ENCODE data around the gene KIF21B. TPM values are rescaled to one million over a fixed set of nuclear protein-coding genes. Genes with fewer than 3 reads are reported as not detected.

Gene KIF21B
- total and polyA plus RNA-seq, 2 of the 8 experiments (the other 6 are each of a cell fraction or from before 2014, with no cell fraction given): 10.8 to 26.5 TPM

- Histone ChIP-seq H2BK20ac (ENCODE audit: low read length) (no peak overlapping the region), H3K23ac (ENCODE audit: insufficient read length) (no peak overlapping the region), H2BK120ac (replicated peaks; ENCODE audit: low read depth, low read length) (no peak overlapping the region), H3K4me2 (ENCODE audit: insufficient read depth in 1 of 2, low read depth in 2 of 2, low read length in 2 of 2) (no peak overlapping the region), H3K4me3 (ENCODE audit: extremely low read depth in 1 of 4, insufficient read depth in 2 of 4, low read depth in 3 of 4, low read length in 4 of 4) (no peak overlapping the region), H4K91ac (replicated peaks; ENCODE audit: insufficient read length, low read length) (no peak overlapping the region), H4K20me1 (replicated peaks in 1 of 2; ENCODE audit: control insufficient read depth in 1 of 2, insufficient read depth in 2 of 2, low read length in 2 of 2) (peaks cover 0 to 3% of the 10 kb centered on the region in 2 experiments), H2BK12ac (ENCODE audit: low read depth, low read length) (no peak overlapping the region), H3K23me2 (ENCODE audit: low read depth, low read length) (no peaks in the 10 kb centered on the region), H3K4ac (replicated peaks; ENCODE audit: insufficient read length, low read depth, low read length) (no peak overlapping the region), H2BK5ac (ENCODE audit: low read depth, low read length) (no peak overlapping the region), H3K79me1 (ENCODE audit: low read depth, low read length) (no peaks in the 10 kb centered on the region), H3K14ac (ENCODE audit: insufficient read length) (no peak overlapping the region), H3K4me1 (replicated peaks in 1 of 4; ENCODE audit: control insufficient read depth in 3 of 4, insufficient read depth in 4 of 4, low read length in 3 of 4) (no peaks in the 10 kb centered on the region), H3K9ac (replicated peaks in 1 of 4; ENCODE audit: extremely low read depth in 1 of 4, low read depth in 3 of 4, low read length in 3 of 4) (no peak overlapping the region), H3K27ac (ENCODE audit: low read depth, low read length) (no peak overlapping the region), H2AFZ (ENCODE audit: low read length) (no peak overlapping the region), H3K56ac (replicated peaks; ENCODE audit: insufficient read length, low read depth, low read length) (no peak overlapping the region), H3K79me2 (ENCODE audit: control insufficient read depth in 1 of 2, insufficient read depth in 2 of 2, low read length in 2 of 2) (no peaks in the 10 kb centered on the region), H3K9me3 (ENCODE audit: insufficient read depth in 2 of 2, low read depth in 1 of 2, low read length in 1 of 2) (no peaks in the 10 kb centered on the region), H3K36me3 (ENCODE audit: control insufficient read depth in 2 of 4, insufficient read depth in 4 of 4, low read length in 3 of 4) (peaks cover 2 to 32% (median 17%) of the 10 kb centered on the region in 4 experiments; a peak in 6 of 8 replicates), H3K18ac (ENCODE audit: extremely low read depth, low read length) (no peak overlapping the region), H2BK15ac (ENCODE audit: low read length) (no peak overlapping the region), H4K5ac (ENCODE audit: insufficient read length, low read depth, low read length) (no peak overlapping the region), H2AK5ac (ENCODE audit: low read depth, low read length) (no peak overlapping the region), H4K8ac (ENCODE audit: extremely low read depth, insufficient read depth, low read length) (no peak overlapping the region), H3K27me3 (replicated peaks in 1 of 4; ENCODE audit: control insufficient read depth in 3 of 4, extremely low read depth in 1 of 4, insufficient read depth in 3 of 4, low read length in 3 of 4) (no peaks in the 10 kb centered on the region)
- ChIA-PET CTCF (ENCODE audit: partially characterized antibody) (interaction anchor here (1.0 to 28.5 kb wide), 10 partner anchors 10 to 130 kb away, joined by 3 to 640 read pairs (median 9); partner anchors contain the start of gene KIF21B), POLR2A (ENCODE audit: partially characterized antibody) (interaction anchor here (1.2 to 1.9 kb wide), 2 partner anchors 10 to 25 kb away, joined by 4 to 5 read pairs; no protein-coding TSS in a partner anchor)
- FAIRE-seq (no peak), DNase-seq (ENCODE audit: low read depth in 1 of 2, low spot score in 2 of 2) (no peak)
- WGBS, 2 experiments (ENCODE audit: extremely low coverage in 1 of 2, insufficient coverage in 1 of 2, insufficient read length in 1 of 2, insufficient replicate concordance in 2 of 2, low coverage in 1 of 2, low lambda C conversion rate in 2 of 2, missing lambda C conversion rate in 1 of 2): 82% methylated on average over 4 of the region's 4 CpGs; no CpG with 5 or more reads in 1 of the 2 experiments
- TF ChIP-seq TAF1 (IDR thresholded peaks at IDR 0.05; ENCODE audit: low read depth, low read length): no peak
- TF ChIP-seq E2F6 (IDR thresholded peaks at IDR 0.05): no peak
- no peak for TF ChIP-seq ATF3 (IDR thresholded peaks at IDR 0.05; ENCODE audit: insufficient read depth, low read depth, low read length)
- TF ChIP-seq RAD21 (IDR thresholded peaks at IDR 0.05 in 1 of 2, conservative IDR thresholded peaks at IDR 0.05 in 1 of 2; ENCODE audit: low read depth in 2 of 2, low read length in 2 of 2): no peak
- no peak for TF ChIP-seq SIRT6 (IDR thresholded peaks at IDR 0.05; ENCODE audit: low read length)
- TF ChIP-seq CTBP2 (IDR thresholded peaks at IDR 0.05; ENCODE audit: borderline replicate concordance, insufficient read depth, insufficient read length, low read length): no peak
- TF ChIP-seq EGR1 (IDR thresholded peaks at IDR 0.05; ENCODE audit: borderline replicate concordance, low read depth, low read length): no peak
- TF ChIP-seq EZH2 (IDR thresholded peaks at IDR 0.05; ENCODE audit: low read depth, low read length, severe bottlenecking): no peak
- TF ChIP-seq CBX8 (IDR thresholded peaks at IDR 0.05; ENCODE audit: borderline replicate concordance, low read depth, low read length): no peak
- no peak for TF ChIP-seq PHF8 (conservative IDR thresholded peaks at IDR 0.05; ENCODE audit: low read depth, low read length)
- no peak for TF ChIP-seq SP2 (IDR thresholded peaks at IDR 0.05; ENCODE audit: low read length)
- TF ChIP-seq CBX5 (IDR thresholded peaks at IDR 0.05; ENCODE audit: low read depth, low read length): no peak
- no peak for TF ChIP-seq POLR2A (IDR thresholded peaks at IDR 0.05; ENCODE audit: control extremely low read depth in 1 of 2, low read depth in 2 of 2, low read length in 2 of 2)
Measured at GRCh38 chr1:200989337-200989736, 34.2 kb downstream of the KIF21B start.
